Measurements from ENCODE around the gene PHACTR2. TPM values are rescaled to one million over a fixed set of nuclear protein-coding genes. Genes with fewer than 3 reads are reported as not detected.
A peak's percentile ranks its signal among the peaks of the same experiment; 100 is the strongest.

The PHACTR2 gene
- total and polyA plus RNA-seq, 2 of the 13 experiments (the other 11 are each of a cell fraction or from before 2014, with no cell fraction given) = 11.3 to 28.2 TPM

GRCh38 chr6:143673669-143674068, 4.1 kb upstream of the PHACTR2 start:
- H2AFZ ChIP-seq (ENCODE audit: low read length) = no peak overlapping the region

More at GRCh38 chr6:143673669-143674068, 4.1 kb upstream of the PHACTR2 start:
- ATAC-seq = no peak
- in situ Hi-C loops (cut with HindIII; ENCODE audit: extremely low pct_ligation_motif_present, low pct_unique_long_range_greater_than_20kb) (no loop called here), intact Hi-C loops (cut with micrococcal nuclease; ENCODE audit: unreplicated experiment) (no loop called here)
- Histone ChIP-seq H3K27me3 (ENCODE audit: control insufficient read depth in 1 of 2, insufficient read depth in 2 of 2, low read length in 2 of 2) (no peaks in the 10 kb centered on the region), H3K9me3 (ENCODE audit: low read length) (no peaks in the 10 kb centered on the region), H3K79me2 (ENCODE audit: insufficient read depth, low read length) (peaks cover 4% of the 10 kb centered on the region), H3K27ac (ENCODE audit: extremely low read length, insufficient read depth, low read length) (no peak overlapping the region), H3K4me3 (replicated peaks in 1 of 3; ENCODE audit: insufficient read depth in 1 of 3, low read depth in 2 of 3, low read length in 3 of 3) (no peak overlapping the region), H3K4me2 (ENCODE audit: low read depth, low read length) (no peak overlapping the region), H3K9ac (ENCODE audit: insufficient read depth, low read depth, low read length) (no peak overlapping the region), H3K4me1 (ENCODE audit: insufficient read depth, low read length) (peaks cover 58% of the 10 kb centered on the region), H3K36me3 (replicated peaks in 1 of 2; ENCODE audit: control insufficient read depth in 1 of 2, insufficient read depth in 2 of 2, low read length in 2 of 2) (no peaks in the 10 kb centered on the region), H4K20me1 (ENCODE audit: insufficient read depth, low read length) (no peaks in the 10 kb centered on the region)
- BruUV-seq (replicated peaks) = no TSS peak
- ChIA-PET POLR2A (interaction anchor here (1.5 kb wide), 1 partner anchor 169 kb away, joined by 3 read pairs; the partner anchor contains the start of gene LTV1), CTCF (ENCODE audit: low intra/inter-chr PET ratio, low total read pairs) (no interaction called here)
- peak; percentile 69 for DNase-seq (ENCODE audit: low spot score)
- no peak for FAIRE-seq
- 24% methylated on average over 4 of the region's 4 CpGs for WGBS (ENCODE audit: low lambda C conversion rate)
- TF ChIP-seq FOXP1 (IDR thresholded peaks at IDR 0.05) (no peak), FOXP1 (CRISPR knock-in tag; IDR thresholded peaks at IDR 0.05) (0 out of 2 replicates have a peak, but pooled peaks have one; percentile 8), SOX5 (CRISPR knock-in tag; IDR thresholded peaks at IDR 0.05; ENCODE audit: borderline replicate concordance) (peak; percentile 25; the same call in 1 of the 2 replicates), BHLHE40 (IDR thresholded peaks at IDR 0.05; ENCODE audit: low read length) (peak; percentile 38; the same call in 1 of the 2 replicates), ZNF335 (CRISPR knock-in tag; IDR thresholded peaks at IDR 0.05) (no peak), FOSL2 (CRISPR knock-in tag; IDR thresholded peaks at IDR 0.05) (peak; percentile 65), ZNF251 (CRISPR knock-in tag; IDR thresholded peaks at IDR 0.05) (no peak), SOX13 (IDR thresholded peaks at IDR 0.05) (no peak), SOX13 (CRISPR knock-in tag; conservative IDR thresholded peaks at IDR 0.05 in 1 of 2, IDR thresholded peaks at IDR 0.05 in 1 of 2) (peak in 1 of 2 experiments; percentile 63; a peak in 2 of 4 replicates), ARID5B (CRISPR knock-in tag; IDR thresholded peaks at IDR 0.05) (peak; percentile 26; the same call in 1 of the 2 replicates)

Measured in HepG2 (cell line).